Neuronal stem cell (in vitro differentiated cells): ENCODE measurements around the gene RIC3.

Source experiments
- DNase-seq: peaks from one replicate; pipeline ENCODE4 v3.0.0-alpha.2; 2013; ENCODE audit warnings: low spot score
- H2AFZ ChIP-seq: one replicate; pipeline ENCODE4 v1.6.1; 2013; ENCODE audit warnings: mild to moderate bottlenecking, low read length, inconsistent platforms
- H2AK5ac ChIP-seq: 2 replicates; pipeline ENCODE4 v1.6.1; 2013; ENCODE audit warnings: low read depth, mild to moderate bottlenecking, inconsistent platforms, low read length, moderate library complexity, mixed read lengths
- H2BK120ac ChIP-seq: 2 replicates; pipeline ENCODE4 v1.6.1; 2013; ENCODE audit warnings: low read depth, mild to moderate bottlenecking, inconsistent platforms, low read length, moderate library complexity, mixed read lengths
- H2BK12ac ChIP-seq: one replicate; pipeline ENCODE4 v1.6.1; 2013; ENCODE audit warnings: low read length, inconsistent platforms
- H2BK15ac ChIP-seq: 2 replicates; pipeline ENCODE4 v1.6.1; 2013; ENCODE audit warnings: mild to moderate bottlenecking, low read length, inconsistent platforms, mixed read lengths
- H2BK5ac ChIP-seq: one replicate; pipeline ENCODE4 v1.6.1; 2013; ENCODE audit warnings: inconsistent platforms, mild to moderate bottlenecking, low read length, moderate library complexity
- H3K14ac ChIP-seq: one replicate; pipeline ENCODE4 v1.6.1; 2013; ENCODE audit warnings: low read length, inconsistent platforms
- H3K18ac ChIP-seq: 2 replicates; pipeline ENCODE4 v1.6.1; 2013; ENCODE audit warnings: low read length, inconsistent platforms
- H3K23ac ChIP-seq: 2 replicates; pipeline ENCODE4 v1.6.1; 2013; ENCODE audit warnings: low read depth, mild to moderate bottlenecking, mixed read lengths, low read length, inconsistent platforms; ENCODE audit not compliant: poor library complexity
- H3K27ac ChIP-seq: replicated peaks from 3 replicates; pipeline ENCODE4 v1.5.1; 2013; ENCODE audit warnings: low read length, inconsistent platforms
- H3K27me3 ChIP-seq, 3 experiments: 2 replicates each; pipeline ENCODE4 v1.6.1; 2013; ENCODE audit warnings: low read length in 3 of 3, mild to moderate bottlenecking in 2 of 3, inconsistent platforms in 1 of 3, low read depth in 1 of 3, mixed read lengths in 1 of 3, moderate library complexity in 1 of 3; ENCODE audit not compliant: control insufficient read depth in 3 of 3, insufficient read depth in 3 of 3
- H3K36me3 ChIP-seq, 2 donors: replicated peaks in 1 of 2; 2 replicates each; pipeline ENCODE4 v1.6.1; 2013; ENCODE audit warnings: low read length in 2 of 2; ENCODE audit not compliant: control insufficient read depth in 2 of 2, insufficient read depth in 2 of 2
- H3K4ac ChIP-seq: 2 replicates; pipeline ENCODE4 v1.6.1; 2013; ENCODE audit warnings: inconsistent platforms, mild to moderate bottlenecking, low read length, moderate library complexity
- H3K4me1 ChIP-seq, 2 donors: 1 replicate in 1 of 2; 2 replicates in 1 of 2; pipeline ENCODE4 v1.6.1; 2013; ENCODE audit warnings: low read length in 2 of 2, low read depth in 1 of 2; ENCODE audit not compliant: control insufficient read depth in 2 of 2, insufficient read depth in 1 of 2
- H3K4me2 ChIP-seq: one replicate; pipeline ENCODE4 v1.6.1; 2013; ENCODE audit warnings: mild to moderate bottlenecking, low read length, inconsistent platforms; ENCODE audit not compliant: insufficient read depth, poor library complexity, severe bottlenecking
- H3K4me3 ChIP-seq, 2 donors: 2 replicates each; pipeline ENCODE4 v1.5.1; 2013; ENCODE audit warnings: low read length in 2 of 2, mild to moderate bottlenecking in 2 of 2, inconsistent platforms in 1 of 2, moderate library complexity in 1 of 2
- H3K79me1 ChIP-seq: one replicate; pipeline ENCODE4 v1.6.1; 2013; ENCODE audit warnings: low read depth, mild to moderate bottlenecking, inconsistent platforms, low read length, moderate library complexity
- H3K9ac ChIP-seq: one replicate; pipeline ENCODE4 v1.6.1; 2013; ENCODE audit warnings: mild to moderate bottlenecking, low read depth, low read length, inconsistent platforms; ENCODE audit not compliant: poor library complexity
- H3K9me3 ChIP-seq, 2 donors: replicated peaks in 1 of 2; 2 replicates each; pipeline versions ENCODE3 to v1.6.1; 2013; ENCODE audit warnings: low read length in 2 of 2, mild to moderate bottlenecking in 2 of 2, inconsistent platforms in 1 of 2, low read depth in 1 of 2, mixed read lengths in 1 of 2, moderate library complexity in 1 of 2; ENCODE audit not compliant: control insufficient read depth in 2 of 2, insufficient read depth in 1 of 2
- H4K8ac ChIP-seq: one replicate; pipeline ENCODE4 v1.6.1; 2013; ENCODE audit warnings: low read depth, mild to moderate bottlenecking, inconsistent platforms, low read length, moderate library complexity
- H4K91ac ChIP-seq: one replicate; pipeline ENCODE4 v1.6.1; 2013; ENCODE audit warnings: low read length, low read depth, mild to moderate bottlenecking, inconsistent platforms; ENCODE audit not compliant: poor library complexity
- WGBS, 2 donors: extraction: QIAGEN DNeasy Blood & Tissue Kit; methylation state at CpG; one replicate each; pipeline ENCODE4 v1.1.7; 2013; ENCODE audit warnings: missing lambda C conversion rate in 2 of 2, mixed read lengths in 1 of 2; ENCODE audit not compliant: insufficient read length in 2 of 2, insufficient replicate concordance in 1 of 2; ENCODE audit errors: extremely low coverage in 2 of 2; 5-methylcytosine and 5-hydroxymethylcytosine counted together

Gene RIC3

DNA sequence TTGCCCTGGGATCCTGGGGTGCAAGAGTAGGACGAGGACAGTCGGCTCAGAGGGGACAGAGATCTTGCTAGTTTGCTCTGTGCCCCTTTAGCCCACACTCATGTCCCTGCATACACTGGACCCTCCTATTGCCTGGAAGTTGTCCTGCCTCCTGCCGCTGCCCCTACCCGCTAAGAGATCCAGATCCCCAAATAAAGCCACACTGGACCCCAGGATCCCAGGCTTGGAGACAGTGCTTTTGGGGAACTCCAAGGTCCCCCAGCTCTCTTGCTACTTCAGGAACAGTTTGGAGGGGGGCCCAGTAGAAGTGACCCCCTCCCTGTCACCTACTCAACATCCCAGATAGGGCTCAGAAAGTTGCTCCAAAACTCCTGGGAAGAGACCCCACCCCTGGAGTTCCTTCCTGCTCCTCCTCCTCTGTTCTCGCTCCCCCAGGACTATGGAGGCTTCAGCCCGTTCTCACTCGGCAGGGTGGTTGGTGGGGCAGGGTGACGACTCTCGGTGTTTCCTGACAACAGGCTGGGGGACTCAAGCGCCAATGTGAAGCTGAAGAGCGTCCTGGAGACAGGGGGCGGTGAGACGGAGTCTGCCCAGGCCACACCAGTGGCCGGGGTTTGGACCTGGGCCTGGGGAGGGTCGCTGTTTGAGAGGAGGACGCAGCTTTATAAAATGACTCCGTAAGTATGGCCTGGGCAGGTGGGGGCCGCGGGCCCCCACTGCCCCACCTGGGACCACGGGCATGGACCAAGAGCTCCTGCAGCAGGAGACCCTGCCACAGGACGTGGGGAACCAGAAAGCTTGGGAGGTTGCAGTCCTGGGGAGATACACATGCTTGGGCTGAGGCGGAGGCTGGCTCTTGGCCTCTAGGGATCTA is 107.0 kb downstream of the RIC3 start:
- peak overlapping the region; percentile 47 for H2BK15ac ChIP-seq
- peak overlapping the region; percentile 30 for H2BK5ac ChIP-seq
- no peak overlapping the region for H3K4me2 ChIP-seq
- no peak overlapping the region for H2BK12ac ChIP-seq
- peak overlapping the region; percentile 7 for H3K18ac ChIP-seq
- H3K14ac ChIP-seq = peak overlapping the region; percentile 14
- no CpG with 5 or more reads among the region's 22 CpGs for WGBS, 2 donors
- no peak overlapping the region for H3K9ac ChIP-seq
- no peak overlapping the region for H4K91ac ChIP-seq
- no peak overlapping the region for H2AFZ ChIP-seq
- H3K79me1 ChIP-seq = peaks cover 2% of the 10 kb centered on the region
- no peak overlapping the region for H3K23ac ChIP-seq
- no peak overlapping the region for H4K8ac ChIP-seq
- H3K27ac ChIP-seq = no peak overlapping the region
- H3K36me3 ChIP-seq = no peaks in the 10 kb centered on the region
- peaks cover 0 to 40% (median 0%) of the 10 kb centered on the region in 3 experiments for H3K27me3 ChIP-seq
- peaks cover 0 to 4% of the 10 kb centered on the region in 2 donors for H3K4me1 ChIP-seq
- no peak overlapping the region for H3K4me3 ChIP-seq
- no peaks in the 10 kb centered on the region for H3K9me3 ChIP-seq
- no peak overlapping the region for H2BK120ac ChIP-seq
- DNase-seq = no peak
- H2AK5ac ChIP-seq = peak overlapping the region; percentile 76
- H3K4ac ChIP-seq = no peak overlapping the region

- Histone ChIP-seq H3K4me2 (no peak overlapping the region), H3K27me3 (peaks cover 0 to 34% (median 0%) of the 10 kb centered on the region in 3 experiments), H2AK5ac (peak overlapping the region; percentile 76), H3K18ac (peak overlapping the region; percentile 71), H4K8ac (peak overlapping the region; percentile 55), H3K4me3 (no peak overlapping the region), H2AFZ (no peak overlapping the region), H3K4ac (no peak overlapping the region), H2BK5ac (peak overlapping the region; percentile 67), H2BK12ac (peak overlapping the region; percentile 86), H4K91ac (no peak overlapping the region), H3K27ac (no peak overlapping the region), H3K14ac (peak overlapping the region; percentile 14), H3K4me1 (peaks cover 0 to 2% of the 10 kb centered on the region in 2 donors), H2BK120ac (no peak overlapping the region), H3K79me1 (peaks cover 2% of the 10 kb centered on the region), H3K9me3 (no peaks in the 10 kb centered on the region), H3K36me3 (no peaks in the 10 kb centered on the region), H3K9ac (peak overlapping the region; percentile 83), H2BK15ac (peak overlapping the region; percentile 47), H3K23ac (peak overlapping the region; percentile 77)
- WGBS, 2 donors = no CpG with 5 or more reads among the region's 12 CpGs
- DNase-seq = no peak
Observed at GRCh38 chr11:8060801-8061554, 107.8 kb downstream of the RIC3 start.

- no peak overlapping the region for H3K4me2 ChIP-seq
- H3K4me1 ChIP-seq = peaks cover 0 to 2% of the 10 kb centered on the region in 2 donors
- no peak overlapping the region for H3K23ac ChIP-seq
- H2AK5ac ChIP-seq = peak overlapping the region; percentile 63
- DNase-seq = no peak
- H4K8ac ChIP-seq = peak overlapping the region; percentile 45
- H3K79me1 ChIP-seq = peaks cover 2% of the 10 kb centered on the region
- H2BK5ac ChIP-seq = no peak overlapping the region
- no peak overlapping the region for H2BK12ac ChIP-seq
- H3K9ac ChIP-seq = no peak overlapping the region
- H2AFZ ChIP-seq = no peak overlapping the region
- H3K18ac ChIP-seq = peak overlapping the region; percentile 5
- H3K27me3 ChIP-seq = peaks cover 0 to 28% (median 0%) of the 10 kb centered on the region in 3 experiments
- no peaks in the 10 kb centered on the region for H3K9me3 ChIP-seq
- no peak overlapping the region for H2BK120ac ChIP-seq
- H3K27ac ChIP-seq = no peak overlapping the region
- no peaks in the 10 kb centered on the region for H3K36me3 ChIP-seq
- H3K14ac ChIP-seq = no peak overlapping the region
- no peak overlapping the region for H2BK15ac ChIP-seq
- WGBS, 2 donors = no CpG with 5 or more reads among the region's 3 CpGs
- H3K4me3 ChIP-seq = no peak overlapping the region
- H3K4ac ChIP-seq = no peak overlapping the region
- no peak overlapping the region for H4K91ac ChIP-seq
Observed at GRCh38 chr11:8060146-8060719, 108.6 kb downstream of the RIC3 start.
